PC-3 (cell line): Measurements from ENCODE around the gene C19orf12. TPM values are rescaled to one million over a fixed set of nuclear protein-coding genes. Genes with fewer than 3 reads are reported as not detected.
"Not testable (repeated sequence)": the region's sequence is repeated elsewhere in the genome, so short reads cannot be mapped to it uniquely, and the experiment has no call there.

Experiments used
- ATAC-seq: fragments of 200-7000 bp; cut with Tn5 transposase; 2 replicates; pipeline ENCODE4 v1.9.1; 2020; ENCODE audit warnings: mild to moderate bottlenecking, moderate library complexity
- BruUV-seq: library from RNA; stranded (reverse); fragments of 400-500 nt; replicated peaks from 2 replicates; lab custom pipeline; 2021; lab: Mats Ljungman, UMichigan
- CTCF ChIA-PET: fragments of 300-600 bp; sonication (Branson Sonifier 250); formaldehyde crosslinking; loops from one replicate; lab custom pipeline; 2022; ENCODE audit warnings: antibody characterized with exemption; lab: Charles Lee
- POLR2A ChIA-PET: fragments of 300-600 bp; sonication (Branson Sonifier 250); formaldehyde crosslinking; loops from one replicate; lab custom pipeline; 2022; ENCODE audit warnings: antibody characterized with exemption; ENCODE audit not compliant: unreplicated experiment; lab: Charles Lee
- DNase-seq: peaks from one replicate; pipeline ENCODE4 v3.0.0-alpha.2; 2015
- H2AFZ ChIP-seq: fragments of 300-600 bp; sonication (generic); 2 replicates; pipeline ENCODE4 v1.6.0; 2016; ENCODE audit warnings: antibody characterized with exemption, low read length
- H3F3A ChIP-seq: fragments of 300-600 bp; sonication (generic); one replicate; pipeline ENCODE4 v1.6.0; 2017; ENCODE audit warnings: antibody characterized with exemption, low read length, control low read depth, mild to moderate bottlenecking; ENCODE audit not compliant: unreplicated experiment
- H3K27ac ChIP-seq: fragments of 300-600 bp; sonication (generic); 2 replicates; pipeline ENCODE4 v1.5.1; 2016; ENCODE audit warnings: mild to moderate bottlenecking, low read length
- H3K27me3 ChIP-seq: fragments of 300-600 bp; sonication (generic); 2 replicates; pipeline ENCODE4 v1.6.1; 2016; ENCODE audit warnings: low read length, mixed read lengths
- H3K36me3 ChIP-seq: fragments of 300-600 bp; sonication (generic); 2 replicates; pipeline ENCODE4 v1.6.1; 2016; ENCODE audit warnings: low read depth, mixed run types, low read length, mixed read lengths
- H3K4me1 ChIP-seq: fragments of 300-600 bp; sonication (generic); 2 replicates; pipeline ENCODE4 v1.5.1; 2016; ENCODE audit warnings: low read length; ENCODE audit not compliant: insufficient read depth
- H3K4me2 ChIP-seq: fragments of 300-600 bp; sonication (generic); 2 replicates; pipeline ENCODE4 v1.6.0; 2016; ENCODE audit warnings: low read length
- H3K4me3 ChIP-seq: fragments of 300-600 bp; sonication (generic); 2 replicates; pipeline ENCODE4 v1.5.1; 2016; ENCODE audit warnings: mild to moderate bottlenecking, low read length, mixed read lengths
- H3K79me2 ChIP-seq: fragments of 300-600 bp; sonication (generic); 2 replicates; pipeline ENCODE4 v1.6.1; 2017; ENCODE audit warnings: low read length, mixed read lengths
- H3K9ac ChIP-seq: fragments of 300-600 bp; sonication (generic); 2 replicates; pipeline ENCODE4 v1.6.0; 2016; ENCODE audit warnings: mild to moderate bottlenecking, low read length
- H3K9me2 ChIP-seq: fragments of 300-600 bp; sonication (generic); replicated peaks from 2 replicates; pipeline ENCODE4 v1.6.1; 2016; ENCODE audit warnings: mixed run types, low read length, mixed read lengths
- H3K9me3 ChIP-seq: fragments of 300-600 bp; sonication (generic); 2 replicates; pipeline ENCODE4 v1.6.1; 2016; ENCODE audit warnings: low read length, mixed read lengths
- H4K20me1 ChIP-seq: fragments of 300-600 bp; sonication (generic); 2 replicates; pipeline ENCODE4 v1.6.1; 2016; ENCODE audit warnings: low read length, mixed read lengths
- CTCF ChIP-seq: fragments of 300-600 bp; sonication (generic); conservative IDR thresholded peaks from 2 replicates; pipeline ENCODE4 v1.5.1; 2017; ENCODE audit warnings: antibody characterized with exemption, low read depth, mild to moderate bottlenecking, low read length
- EZH2 ChIP-seq: fragments of 300-600 bp; sonication (generic); IDR thresholded peaks from one replicate; pipeline ENCODE4 v1.6.1; 2017; ENCODE audit warnings: antibody characterized with exemption, mild to moderate bottlenecking, low read length; ENCODE audit not compliant: unreplicated experiment
- EZH2phosphoT487 ChIP-seq: fragments of 300-600 bp; sonication (generic); IDR thresholded peaks from 2 replicates; pipeline ENCODE4 v1.6.1; 2018; ENCODE audit warnings: mild to moderate bottlenecking, antibody characterized with exemption, low read length, borderline replicate concordance
- intact Hi-C: fragments of 100-400 bp; cut with micrococcal nuclease; formaldehyde crosslinking; loops from 2 replicates; pipeline ENCODE4 v1.9.0; 2023
- total RNA-seq: library from RNA; depleted of rRNA; stranded (reverse); fragments of >200 nt; gene quantifications from 2 replicates; pipeline ENCODE4 v1.2.3, GENCODE V29; 2014

Gene C19orf12
- total RNA-seq, 1 experiment from 2014 or later: 11.8 TPM

GRCh38 chr19:29712744-29713516 is 2.1 kb downstream of the C19orf12 start:
- Histone ChIP-seq H3K4me1 (peaks cover 10% of the 10 kb centered on the region), H3K27me3 (no peaks in the 10 kb centered on the region), H3K4me3 (no peak overlapping the region), H3K36me3 (no peaks in the 10 kb centered on the region), H3F3A (no peaks in the 10 kb centered on the region), H2AFZ (no peak overlapping the region), H3K9ac (no peak overlapping the region), H3K9me3 (no peaks in the 10 kb centered on the region), H3K9me2 (no peaks in the 10 kb centered on the region), H3K79me2 (peaks cover 3% of the 10 kb centered on the region; the same call in 1 of the 2 replicates), H3K27ac (no peak overlapping the region), H3K4me2 (no peak overlapping the region), H4K20me1 (no peaks in the 10 kb centered on the region)
- no peak for TF ChIP-seq EZH2
- TF ChIP-seq CTCF: no peak
- no peak for TF ChIP-seq EZH2phosphoT487
- no peak for ATAC-seq
- intact Hi-C loops: no loop called here
- POLR2A ChIA-PET: no interaction called here
- DNase-seq: no peak
- BruUV-seq: no TSS peak
- CTCF ChIA-PET: no interaction called here

- BruUV-seq: no TSS peak
- Histone ChIP-seq H3K4me2 (no peak overlapping the region), H2AFZ (no peak overlapping the region), H3K4me3 (no peak overlapping the region), H4K20me1 (no peaks in the 10 kb centered on the region), H3K27me3 (no peaks in the 10 kb centered on the region), H3K9me2 (no peaks in the 10 kb centered on the region), H3K4me1 (peaks cover 10% of the 10 kb centered on the region), H3K9me3 (no peaks in the 10 kb centered on the region), H3K36me3 (no peaks in the 10 kb centered on the region), H3K27ac (no peak overlapping the region), H3K9ac (no peak overlapping the region), H3K79me2 (peaks cover 3% of the 10 kb centered on the region; the same call in 1 of the 2 replicates), H3F3A (no peaks in the 10 kb centered on the region)
- intact Hi-C loops: no loop called here
- no peak for DNase-seq
- POLR2A ChIA-PET: no interaction called here
- no peak for ATAC-seq
- no peak for TF ChIP-seq CTCF
- TF ChIP-seq EZH2phosphoT487: no peak
- no peak for TF ChIP-seq EZH2
- CTCF ChIA-PET: no interaction called here
These were observed 3.4 kb downstream of the C19orf12 start for GRCh38 chr19:29711584-29712132.

GRCh38 chr19:29709440-29709798 is 5.6 kb downstream of the C19orf12 start:
- H3F3A ChIP-seq, H2AFZ ChIP-seq, H3K79me2 ChIP-seq, ATAC-seq, H3K27ac ChIP-seq, H3K27me3 ChIP-seq, H3K9me3 ChIP-seq, H4K20me1 ChIP-seq, intact Hi-C loops, BruUV-seq, H3K4me3 ChIP-seq, CTCF ChIA-PET, H3K4me1 ChIP-seq, DNase-seq, H3K9me2 ChIP-seq, POLR2A ChIA-PET, H3K36me3 ChIP-seq, H3K9ac ChIP-seq, H3K4me2 ChIP-seq: not testable (repeated sequence)
